BLaER1 treated with 17β-estradiol and CSF1 and Interleukin-3, amounts not matched to agents 10 nM and 100 nM (cell line): Measurements from ENCODE around the gene SLC25A25.

Source experiments
- H3K27ac ChIP-seq, 11 experiments: shearing (Covaris generic); formaldehyde crosslinking; 2 replicates each; pipeline ENCODE4 v1.8.1; 2022
- H3K27me3 ChIP-seq, 11 experiments: shearing (Covaris generic); formaldehyde crosslinking; 2 replicates each; pipeline ENCODE4 v1.8.1; 2022
- H3K36me3 ChIP-seq, 11 experiments: shearing (Covaris generic); formaldehyde crosslinking; 2 replicates each; pipeline ENCODE4 v1.8.1; 2022
- H3K4me1 ChIP-seq, 10 experiments: shearing (Covaris generic); formaldehyde crosslinking; 2 replicates each; pipeline ENCODE4 v1.8.1; 2022
- H3K4me2 ChIP-seq, 11 experiments: shearing (Covaris generic); formaldehyde crosslinking; 2 replicates each; pipeline ENCODE4 v1.8.1; 2022
- H3K4me3 ChIP-seq, 10 experiments: shearing (Covaris generic); formaldehyde crosslinking; 2 replicates each; pipeline ENCODE4 v1.8.1; 2022
- H3K9ac ChIP-seq, 11 experiments: shearing (Covaris generic); formaldehyde crosslinking; 2 replicates each; pipeline ENCODE4 v1.8.1; 2022
- H3K9me3 ChIP-seq, 11 experiments: shearing (Covaris generic); formaldehyde crosslinking; replicated peaks in 1 of 11; 2 replicates each; pipeline ENCODE4 v1.8.1; 2022
- H4K20me1 ChIP-seq, 11 experiments: shearing (Covaris generic); formaldehyde crosslinking; 2 replicates each; pipeline ENCODE4 v1.8.1; 2022
- Cebpa-rat ChIP-seq, 11 experiments: shearing (Covaris generic); IDR thresholded peaks; 2 replicates each; pipeline ENCODE4 v1.8.1; 2022

Gene SLC25A25

DNA sequence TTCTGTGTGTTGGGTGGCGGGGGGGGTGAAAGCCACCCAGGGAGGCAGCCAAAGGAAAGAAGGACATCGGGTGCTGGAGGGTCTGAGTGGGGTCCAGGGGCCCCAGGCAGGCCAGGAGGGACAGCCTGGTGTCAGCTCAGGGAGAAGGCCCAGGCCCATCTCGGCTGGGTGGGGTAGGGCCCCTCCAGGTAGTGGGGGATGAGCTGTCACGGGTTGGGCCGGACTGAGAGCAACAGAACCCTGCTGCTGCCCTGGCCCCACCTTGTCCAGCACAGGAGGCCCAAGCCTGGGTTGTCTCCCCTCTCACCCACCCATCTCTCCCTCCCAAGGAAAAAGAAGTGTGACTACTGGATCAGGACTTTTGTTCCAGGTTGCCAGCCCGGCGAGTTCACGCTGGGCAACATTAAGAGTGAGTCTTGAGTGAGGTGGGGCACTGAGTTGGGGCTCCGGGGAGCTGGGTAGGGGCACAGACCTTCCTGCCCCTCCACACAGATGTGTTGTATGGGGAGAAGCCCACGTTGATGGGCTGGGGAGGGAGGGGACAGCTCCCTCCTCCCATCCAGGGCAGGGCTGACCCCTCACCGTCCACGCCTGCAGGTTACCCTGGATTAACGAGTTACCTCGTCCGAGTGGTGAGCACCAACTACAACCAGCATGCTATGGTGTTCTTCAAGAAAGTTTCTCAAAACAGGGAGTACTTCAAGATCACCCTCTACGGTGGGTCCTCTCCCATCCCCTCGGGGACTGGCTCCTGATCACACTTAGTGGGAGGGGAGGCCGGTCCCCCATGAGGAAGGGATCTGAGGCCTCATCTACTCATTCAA, 83.5 kb downstream of the SLC25A25 start:
- no peaks in the 10 kb centered on the region for H3K36me3 ChIP-seq
- H3K27ac ChIP-seq = no peak overlapping the region
- no peak for TF ChIP-seq Cebpa-rat (IDR thresholded peaks at IDR 0.05)
- no peaks in the 10 kb centered on the region for H3K27me3 ChIP-seq
- H3K9me3 ChIP-seq = no peaks in the 10 kb centered on the region
- H3K9ac ChIP-seq = no peak overlapping the region
- peaks cover 0 to 8% (median 0%) of the 10 kb centered on the region in 10 experiments; a peak in 4 of 20 replicates for H3K4me1 ChIP-seq
- H3K4me3 ChIP-seq = no peak overlapping the region
- H4K20me1 ChIP-seq = no peaks in the 10 kb centered on the region
- no peak overlapping the region for H3K4me2 ChIP-seq

DNA sequence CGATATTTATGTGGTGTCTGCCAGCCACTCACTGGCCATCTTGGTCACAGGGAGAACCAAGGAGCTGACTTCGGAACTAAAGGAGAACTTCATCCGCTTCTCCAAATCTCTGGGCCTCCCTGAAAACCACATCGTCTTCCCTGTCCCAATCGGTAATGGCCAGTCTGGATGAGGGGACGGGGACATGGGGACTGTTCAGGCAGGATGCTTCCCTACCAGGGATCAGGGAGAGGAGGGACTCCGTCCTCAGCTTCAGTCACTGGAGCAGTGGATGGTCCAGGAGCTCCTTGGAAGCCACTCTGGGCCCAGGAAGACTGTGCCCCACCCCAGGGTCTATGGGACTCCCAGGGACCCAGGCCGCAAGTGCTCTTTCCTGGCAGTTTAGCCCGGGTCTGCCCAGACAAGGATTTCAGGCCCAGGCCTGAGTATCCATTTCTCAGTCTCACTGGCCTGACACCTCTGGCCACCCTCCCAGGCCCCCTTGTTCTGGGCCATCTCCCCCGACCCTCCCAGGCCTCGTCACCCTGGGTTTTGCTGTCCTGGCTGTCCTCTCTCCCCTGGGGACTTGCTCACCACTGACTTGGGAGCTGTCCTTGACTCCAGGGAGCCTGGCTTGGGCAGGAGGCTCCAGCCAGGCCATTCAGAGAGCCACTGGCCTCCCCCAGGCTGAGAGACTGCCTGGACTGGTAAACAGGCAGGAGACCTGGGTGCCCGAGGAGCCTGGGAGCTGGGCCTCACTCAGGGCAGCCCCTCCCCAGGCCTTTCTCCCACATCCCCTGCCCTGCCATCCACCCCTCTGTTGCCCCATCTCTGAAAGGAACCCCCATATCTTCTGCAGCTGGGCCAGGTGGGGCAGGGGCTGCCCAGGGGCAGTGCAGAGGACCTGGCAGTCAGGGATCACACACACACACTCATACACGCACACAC, 84.4 kb downstream of the SLC25A25 start:
- no peak for TF ChIP-seq Cebpa-rat (IDR thresholded peaks at IDR 0.05)
- Histone ChIP-seq H4K20me1 (no peaks in the 10 kb centered on the region), H3K27me3 (no peaks in the 10 kb centered on the region), H3K9ac (0 out of 22 replicates have a peak overlapping the region, but pooled peaks of 2 of the 11 experiments have one; percentile 2 to 22), H3K27ac (no peak overlapping the region), H3K4me1 (no peaks in the 10 kb centered on the region), H3K4me3 (no peak overlapping the region), H3K36me3 (no peaks in the 10 kb centered on the region), H3K9me3 (no peaks in the 10 kb centered on the region), H3K4me2 (no peak overlapping the region)

DNA sequence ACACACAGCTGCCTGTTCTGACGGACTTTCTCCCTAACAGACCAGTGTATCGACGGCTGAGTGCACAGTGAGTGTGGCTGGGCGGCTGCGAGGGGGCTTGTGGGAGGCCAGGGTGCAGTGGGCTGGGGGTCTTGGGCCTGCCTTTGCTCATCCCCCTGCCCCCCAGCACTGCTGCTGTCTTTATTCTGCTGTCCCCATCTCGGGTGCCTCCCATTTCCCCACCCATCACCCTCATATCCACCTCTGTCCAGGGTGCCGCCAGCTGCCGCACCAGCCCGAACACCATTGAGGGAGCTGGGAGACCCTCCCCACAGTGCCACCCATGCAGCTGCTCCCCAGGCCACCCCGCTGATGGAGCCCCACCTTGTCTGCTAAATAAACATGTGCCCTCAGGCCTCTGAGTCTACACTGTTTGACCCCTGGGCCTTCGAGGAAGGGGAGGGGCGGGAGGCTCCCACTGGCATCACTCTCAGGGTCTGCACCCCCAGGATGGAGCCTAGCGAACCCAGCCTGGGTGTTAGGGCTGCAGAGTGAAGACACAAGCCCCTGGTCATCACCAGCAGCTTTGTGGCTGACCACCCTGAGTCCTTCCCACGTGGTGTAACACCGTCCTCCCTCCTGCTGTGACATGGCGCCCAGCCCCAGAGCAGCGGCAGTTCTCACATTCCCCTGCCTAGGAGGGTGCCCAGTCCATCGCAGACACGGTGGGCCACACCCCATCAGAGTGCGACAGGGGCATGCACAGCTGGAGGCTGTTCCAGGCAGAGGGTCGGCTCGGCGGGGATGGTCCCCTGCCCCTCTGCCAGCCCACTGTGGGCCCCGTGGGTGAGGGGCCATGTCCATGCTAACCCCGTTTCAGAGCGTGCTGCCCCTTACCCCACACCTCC, 85.3 kb downstream of the SLC25A25 start:
- Histone ChIP-seq H4K20me1 (no peaks in the 10 kb centered on the region), H3K4me3 (no peak overlapping the region), H3K9me3 (no peaks in the 10 kb centered on the region), H3K36me3 (no peaks in the 10 kb centered on the region), H3K9ac (no peak overlapping the region), H3K4me1 (no peaks in the 10 kb centered on the region), H3K27ac (no peak overlapping the region), H3K4me2 (no peak overlapping the region), H3K27me3 (no peaks in the 10 kb centered on the region)
- TF ChIP-seq Cebpa-rat (IDR thresholded peaks at IDR 0.05) = no peak

DNA sequence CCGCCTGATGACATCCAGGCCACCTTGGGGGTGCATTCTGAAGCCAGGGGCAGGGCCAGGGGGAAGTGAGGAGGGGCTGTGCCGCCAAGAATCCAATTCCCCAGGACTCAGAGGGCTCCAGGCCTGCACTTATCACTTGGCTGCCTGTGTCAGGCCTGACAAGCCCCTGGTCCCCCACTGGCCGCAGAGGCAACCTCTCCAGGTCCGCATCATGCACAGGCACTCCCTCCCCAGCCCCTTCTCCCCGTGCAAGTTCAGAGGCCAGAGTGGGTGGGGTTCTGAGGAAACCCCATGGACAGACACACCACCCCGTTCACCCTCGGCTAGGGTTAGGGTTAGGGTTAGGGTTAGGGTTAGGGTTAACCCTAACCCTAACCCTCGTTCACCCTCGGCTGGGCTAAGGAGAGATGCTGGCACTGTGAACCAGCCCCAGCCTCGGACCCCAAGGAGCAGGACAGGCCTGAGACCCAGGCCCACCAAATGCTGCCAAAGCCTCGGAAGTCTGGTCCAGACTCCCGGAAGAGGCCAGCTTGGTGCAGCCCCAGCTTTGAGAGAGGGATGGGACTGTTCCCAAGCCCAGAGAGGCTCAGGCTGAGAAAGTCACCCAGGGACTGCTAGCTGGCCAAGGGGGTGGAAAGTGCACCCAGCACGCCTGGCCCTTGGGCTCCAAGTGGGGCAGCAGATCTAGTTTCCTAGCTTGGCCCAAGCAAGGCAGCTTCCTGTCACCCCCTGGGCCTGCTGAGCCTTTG, 86.1 kb downstream of the SLC25A25 start:
- no peak overlapping the region for H3K9ac ChIP-seq
- H3K9me3 ChIP-seq = no peaks in the 10 kb centered on the region
- H3K4me2 ChIP-seq = no peak overlapping the region
- TF ChIP-seq Cebpa-rat (IDR thresholded peaks at IDR 0.05) = no peak
- H3K27ac ChIP-seq = no peak overlapping the region
- no peaks in the 10 kb centered on the region for H4K20me1 ChIP-seq
- peaks cover 0 to under 1% (median 0%) of the 10 kb centered on the region in 10 experiments; a peak in 5 of 20 replicates for H3K4me1 ChIP-seq
- H3K36me3 ChIP-seq = no peaks in the 10 kb centered on the region
- H3K27me3 ChIP-seq = no peaks in the 10 kb centered on the region
- no peak overlapping the region for H3K4me3 ChIP-seq

DNA sequence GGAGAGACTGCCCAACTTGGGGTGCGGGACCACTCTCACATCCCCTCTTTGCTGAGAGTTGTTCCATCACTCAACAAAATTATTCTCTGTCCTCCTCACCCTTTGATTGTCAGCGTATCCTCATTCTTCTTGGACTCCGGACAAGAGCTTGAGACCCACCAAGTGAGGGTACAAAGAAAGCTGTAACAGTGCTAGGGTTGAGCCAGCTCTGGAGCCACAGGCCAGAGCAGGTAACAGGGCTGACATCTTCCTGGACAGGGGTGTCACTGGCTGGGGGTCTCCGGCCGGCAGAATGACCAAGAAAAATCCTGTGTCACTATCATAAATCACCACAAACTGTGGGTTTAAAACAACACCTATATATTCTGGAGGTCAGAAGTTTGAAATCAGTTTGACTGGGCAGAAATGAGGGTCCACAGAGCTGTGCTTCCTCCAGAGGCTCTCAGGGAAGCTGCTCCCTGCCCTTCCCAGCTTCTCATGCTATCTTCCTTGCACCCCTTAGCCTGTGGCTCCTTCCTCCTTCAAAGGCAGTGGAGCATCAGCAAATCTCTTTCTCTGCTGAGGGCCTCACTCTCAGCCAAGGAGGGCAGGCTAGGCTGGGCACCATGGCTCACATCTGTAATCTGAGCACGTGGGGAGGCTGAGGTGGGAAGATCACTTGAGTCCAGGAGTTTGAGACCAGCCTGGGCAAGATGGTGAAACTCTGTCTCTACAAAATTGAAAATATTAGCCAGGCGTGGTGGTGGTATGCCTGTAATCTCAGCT, 87.9 kb downstream of the SLC25A25 start:
- Histone ChIP-seq H3K9me3 (no peaks in the 10 kb centered on the region), H3K4me3 (no peak overlapping the region), H3K27me3 (no peaks in the 10 kb centered on the region), H3K9ac (no peak overlapping the region), H4K20me1 (peaks cover 0 to 5% (median 2%) of the 10 kb centered on the region in 11 experiments; a peak in 10 of 22 replicates), H3K4me2 (no peak overlapping the region), H3K27ac (no peak overlapping the region), H3K36me3 (no peaks in the 10 kb centered on the region), H3K4me1 (peaks cover 8 to 10% (median 10%) of the 10 kb centered on the region in 10 experiments; a peak in 19 of 20 replicates)
- no peak for TF ChIP-seq Cebpa-rat (IDR thresholded peaks at IDR 0.05)
